Motor neuron (in vitro differentiated cells): ENCODE data around the gene CCL8. TPM values are rescaled to one million over a fixed set of nuclear protein-coding genes. Genes with fewer than 3 reads are reported as not detected.
"Not testable (repeated sequence)": the region's sequence is repeated elsewhere in the genome, so short reads cannot be mapped to it uniquely, and the experiment has no call there.

ENCODE experiments used
- ATAC-seq, 8 experiments: fragments of 200-7000 bp; cut with Tn5 transposase; replicated peaks in 6 of 8; 2 replicates each; pipeline ENCODE4 v1.8.0; 2021; ENCODE audit warnings: mild to moderate bottlenecking in 8 of 8, moderate library complexity in 8 of 8
- H3K27ac ChIP-seq, 2 donors: fragments of 250-450 bp; sonication (Bioruptor Pico); 2 replicates each; pipeline ENCODE4 v1.9.0; 2021; ENCODE audit warnings: antibody characterized with exemption in 2 of 2, mild to moderate bottlenecking in 2 of 2, moderate library complexity in 1 of 2
- H3K4me1 ChIP-seq, 2 donors: fragments of 250-450 bp; sonication (Bioruptor Pico); replicated peaks in 1 of 2; 2 replicates each; pipeline ENCODE4 v1.6.1; 2021; ENCODE audit warnings: antibody characterized with exemption in 2 of 2, mild to moderate bottlenecking in 2 of 2, moderate library complexity in 1 of 2
- H3K4me3 ChIP-seq, 5 donors: fragments of 250-450 bp; sonication (Bioruptor Pico); 2 replicates each; pipeline ENCODE4 v1.9.0; 2021; ENCODE audit warnings: antibody characterized with exemption in 5 of 5, mild to moderate bottlenecking in 5 of 5, moderate library complexity in 4 of 5
- WGBS, 10 experiments: fragments of 450-650 bp; shearing (Covaris generic); methylation state at CpG; one replicate each; pipeline ENCODE4 v1.0.0; 2022; 5-methylcytosine and 5-hydroxymethylcytosine counted together
- in situ Hi-C, 9 experiments: fragments of 400-800 bp; cut with MboI; loops; one replicate each; pipeline ENCODE4 v1.15.0; 2021; ENCODE audit warnings: low sequenced_read_pairs in 9 of 9, low pct_unique_long_range_greater_than_20kb in 2 of 9; ENCODE audit not compliant: unreplicated experiment in 9 of 9
- total RNA-seq, 8 experiments: library from RNA; unstranded; fragments of 300-600 nt; gene quantifications; 2 replicates each; pipeline versions ENCODE4 v1.2.3 to v1.2.4, GENCODE V29; 2022

Gene CCL8
- total RNA-seq, 8 experiments from 2014 or later: 0.25 to 0.35 (median 0.31) TPM; not detected in 5

DNA sequence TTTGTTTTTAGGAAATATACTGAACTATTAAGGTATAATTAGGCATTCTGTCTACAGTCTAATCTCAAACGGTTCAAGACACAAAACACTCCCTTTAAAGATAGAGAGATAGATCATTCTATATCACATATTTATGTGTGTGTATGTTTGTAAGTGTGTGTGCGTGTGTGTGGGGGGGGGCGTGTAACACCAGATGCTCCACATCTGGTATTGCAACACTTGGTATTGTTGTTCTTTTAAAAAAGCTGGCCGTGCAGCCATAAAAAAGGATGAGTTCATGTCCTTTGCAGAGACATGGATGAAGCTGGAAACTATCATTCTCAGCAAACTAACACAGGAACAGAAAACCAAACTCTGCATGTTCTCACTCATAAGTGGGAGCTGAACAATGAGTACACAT, 8.3 kb downstream of the CCL8 start:
- H3K4me3 ChIP-seq, H3K4me1 ChIP-seq, H3K27ac ChIP-seq, in situ Hi-C loops: not testable (repeated sequence)
- 0 to 83% (median 60%) methylated on average over 1 to 4 of the region's 4 CpGs; no CpG with 5 or more reads in 2 of the 10 experiments for WGBS, 10 experiments
- peak in 2 of 8 experiments; percentile 41 to 63 for ATAC-seq

DNA sequence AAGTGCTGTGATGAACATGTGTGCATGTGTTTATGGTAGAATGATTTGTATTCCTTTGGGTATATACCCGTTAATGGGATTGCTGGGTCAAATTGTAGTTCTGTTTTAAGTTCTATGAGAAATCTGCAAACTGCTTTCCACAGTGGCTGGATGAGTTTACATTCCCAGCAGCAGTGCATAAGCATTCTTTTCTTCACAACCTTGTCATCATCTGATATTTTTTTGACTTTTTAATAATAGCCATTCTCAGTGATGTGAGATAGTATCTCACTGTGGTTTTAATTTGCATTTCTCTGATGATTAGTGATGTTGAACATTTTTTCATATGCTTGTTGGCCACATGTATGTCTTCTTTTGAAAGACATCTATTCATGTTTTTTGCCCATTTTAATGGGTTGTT, 18.5 kb downstream of the CCL8 start:
- ATAC-seq: peak in 2 of 8 experiments; percentile 67 to 92
- WGBS, 10 experiments: 0 to 89% (median 42%) methylated on average over 1 of the region's 1 CpG; no CpG with 5 or more reads in 6 of the 10 experiments
- H3K4me1 ChIP-seq: no peaks in the 10 kb centered on the region
- in situ Hi-C loops: no loop called here
- H3K4me3 ChIP-seq: no peak overlapping the region
- no peak overlapping the region for H3K27ac ChIP-seq

- H3K4me1 ChIP-seq: no peaks in the 10 kb centered on the region
- in situ Hi-C loops: no loop called here
- 30 to 96% (median 70%) methylated on average over 1 to 3 of the region's 3 CpGs for WGBS, 10 experiments
Measured at GRCh38 chr17:34339138-34339770, 20.0 kb downstream of the CCL8 start.

DNA sequence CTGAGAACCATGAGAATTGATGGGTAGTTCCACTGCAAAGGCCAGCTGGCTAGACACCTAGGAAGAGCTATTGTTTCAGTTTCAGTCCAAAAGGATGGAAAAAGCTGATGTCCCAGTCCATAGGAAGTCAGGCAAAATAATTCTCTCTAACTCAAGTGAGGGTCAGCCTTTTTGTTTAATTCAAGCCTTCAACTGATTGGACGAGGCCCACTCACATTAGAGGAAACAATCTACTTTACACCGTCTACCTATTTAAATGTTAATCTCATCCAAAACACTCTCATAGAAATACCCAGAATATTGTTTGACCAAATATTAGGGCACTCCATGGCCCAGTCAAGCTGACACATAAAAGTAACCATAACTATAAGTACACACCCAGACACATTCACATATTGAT, 22.7 kb downstream of the CCL8 start:
- 35 to 95% (median 68%) methylated on average over 1 to 2 of the region's 2 CpGs; no CpG with 5 or more reads in 2 of the 10 experiments for WGBS, 10 experiments
- Histone ChIP-seq H3K27ac (no peak overlapping the region), H3K4me3 (no peak overlapping the region), H3K4me1 (peaks cover 0 to under 1% of the 10 kb centered on the region in 2 donors)
- in situ Hi-C loops: no loop called here
- no peak for ATAC-seq

More at GRCh38 chr17:34339138-34339770, 20.0 kb downstream of the CCL8 start:
- Histone ChIP-seq H3K27ac (no peak overlapping the region), H3K4me3 (no peak overlapping the region)
- ATAC-seq: peak in 2 of 8 experiments; percentile 67 to 73

- 32 to 80% (median 61%) methylated on average over 1 to 4 of the region's 4 CpGs; no CpG with 5 or more reads in 1 of the 10 experiments for WGBS, 10 experiments
- Histone ChIP-seq H3K4me1 (peaks cover 0 to 6% of the 10 kb centered on the region in 2 donors), H3K4me3 (no peak overlapping the region), H3K27ac (no peak overlapping the region)
- in situ Hi-C loops: no loop called here
- peak in 1 of 8 experiments; percentile 24 for ATAC-seq
Measured at GRCh38 chr17:34347063-34347462, 27.8 kb downstream of the CCL8 start.

DNA sequence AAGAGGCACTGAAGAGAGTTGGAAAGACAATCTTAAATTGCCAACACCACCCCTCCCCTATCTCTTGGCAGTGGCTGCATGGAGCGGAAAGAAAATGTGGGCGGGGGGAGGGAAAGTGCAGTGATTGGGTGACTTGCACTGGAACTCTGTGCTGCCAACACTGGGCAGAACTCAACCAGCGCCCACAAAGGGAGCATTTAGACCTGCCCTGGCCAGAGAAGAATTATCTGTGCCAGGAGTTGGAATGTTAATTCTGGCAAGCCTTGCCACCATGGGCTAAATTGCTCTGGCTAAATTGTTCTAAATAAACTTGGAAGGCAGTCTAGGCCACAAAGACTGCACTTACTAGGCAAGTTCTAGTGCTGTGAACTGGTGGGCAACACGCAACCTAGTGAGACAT, 30.5 kb downstream of the CCL8 start:
- in situ Hi-C loops: loop anchor here in 4 of 9 experiments (25.0 kb wide), 3 partner anchors 137 to 562 kb away; no protein-coding TSS in a partner anchor
- no peak overlapping the region for H3K4me3 ChIP-seq
- ATAC-seq: no peak
- H3K27ac ChIP-seq: no peak overlapping the region
- WGBS, 10 experiments: 36 to 100% (median 67%) methylated on average over 1 to 3 of the region's 4 CpGs; no CpG with 5 or more reads in 5 of the 10 experiments
- H3K4me1 ChIP-seq: peaks cover 0 to 6% of the 10 kb centered on the region in 2 donors

DNA sequence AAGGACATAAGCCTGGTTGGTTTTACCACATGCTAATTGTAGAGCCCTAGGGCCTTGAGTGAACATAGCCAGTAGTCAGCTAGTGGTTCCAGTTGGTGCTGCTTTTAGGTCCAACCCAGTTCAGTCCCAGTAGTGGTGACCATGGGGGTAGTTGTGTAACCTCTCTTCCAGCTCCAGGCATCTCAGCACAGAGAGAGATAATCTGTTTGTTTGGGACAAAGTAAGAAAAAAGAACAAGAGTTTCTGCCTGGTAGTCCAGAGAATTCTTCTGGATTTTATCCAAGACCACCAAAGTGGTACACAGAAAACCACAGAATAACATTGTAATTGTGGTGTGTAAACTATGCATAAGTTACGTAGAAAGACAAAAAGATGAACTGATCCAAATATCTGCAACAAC, 31.9 kb downstream of the CCL8 start:
- ATAC-seq: no peak
- Histone ChIP-seq H3K27ac (no peak overlapping the region), H3K4me1 (peaks cover 0 to 6% of the 10 kb centered on the region in 2 donors), H3K4me3 (no peak overlapping the region)
- 17 to 92% (median 50%) methylated on average over 1 of the region's 1 CpG; no CpG with 5 or more reads in 3 of the 10 experiments for WGBS, 10 experiments
- in situ Hi-C loops: loop anchor here in 4 of 9 experiments (25.0 kb wide), 3 partner anchors 139 to 564 kb away; no protein-coding TSS in a partner anchor

GRCh38 chr17:34352191-34352590, 33.0 kb downstream of the CCL8 start:
- no peak for ATAC-seq
- Histone ChIP-seq H3K4me1 (peaks cover 0 to 3% of the 10 kb centered on the region in 2 donors), H3K27ac (no peak overlapping the region), H3K4me3 (no peak overlapping the region)
- in situ Hi-C loops: loop anchor here in 4 of 9 experiments (25.0 kb wide), 3 partner anchors 140 to 565 kb away; no protein-coding TSS in a partner anchor

- H3K27ac ChIP-seq: no peak overlapping the region
- no peaks in the 10 kb centered on the region for H3K4me1 ChIP-seq
- ATAC-seq: no peak
- no peak overlapping the region for H3K4me3 ChIP-seq
- in situ Hi-C loops: loop anchor here in 4 of 9 experiments (25.0 kb wide), 3 partner anchors 142 to 567 kb away; no protein-coding TSS in a partner anchor
Measured at GRCh38 chr17:34354637-34355036, 35.4 kb downstream of the CCL8 start.

- Histone ChIP-seq H3K4me3 (no peak within 1 kb of the TSS), H3K4me1 (no peaks in the 10 kb centered on the region), H3K27ac (no peak within 1 kb of the TSS)
- WGBS, 10 experiments: 40 to 100% (median 96%) methylated on average over 1 to 5 of the region's 5 CpGs; no CpG with 5 or more reads in 3 of the 10 experiments
- no peak for ATAC-seq
- in situ Hi-C loops: loop anchor here in 4 of 9 experiments (25.0 kb wide), 3 partner anchors 144 to 569 kb away; no protein-coding TSS in a partner anchor
Measured at GRCh38 chr17:34356194-34356593, 37.0 kb downstream of the CCL8 start, which contains the start of gene CCL13. Gene CCL13, plus strand, starts transcription at chr17:34356480. Its CDS starts 47 bp downstream, at chr17:34356527.

DNA sequence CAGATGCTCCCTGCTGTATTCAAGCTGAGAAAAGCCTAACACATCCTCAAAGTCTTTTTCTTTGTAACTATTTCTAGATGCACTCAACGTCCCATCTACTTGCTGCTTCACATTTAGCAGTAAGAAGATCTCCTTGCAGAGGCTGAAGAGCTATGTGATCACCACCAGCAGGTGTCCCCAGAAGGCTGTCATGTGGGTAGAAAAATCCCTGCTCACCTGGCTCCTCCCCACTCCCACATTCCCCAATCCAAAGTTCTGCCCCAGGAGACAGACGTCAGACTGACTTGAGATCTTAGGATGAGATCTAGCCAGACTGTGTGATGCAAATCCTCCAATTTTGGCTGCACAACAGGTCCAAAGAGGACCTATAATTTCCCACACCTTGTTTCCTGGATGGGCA, 38.2 kb downstream of the CCL8 start:
- H3K4me3 ChIP-seq: no peak overlapping the region
- H3K4me1 ChIP-seq: no peaks in the 10 kb centered on the region
- in situ Hi-C loops: loop anchor here in 4 of 9 experiments (25.0 kb wide), 3 partner anchors 145 to 570 kb away; no protein-coding TSS in a partner anchor
- no peak for ATAC-seq
- WGBS, 10 experiments: 40 to 52% methylated on average over 1 to 2 of the region's 2 CpGs; no CpG with 5 or more reads in 8 of the 10 experiments
- no peak overlapping the region for H3K27ac ChIP-seq

DNA sequence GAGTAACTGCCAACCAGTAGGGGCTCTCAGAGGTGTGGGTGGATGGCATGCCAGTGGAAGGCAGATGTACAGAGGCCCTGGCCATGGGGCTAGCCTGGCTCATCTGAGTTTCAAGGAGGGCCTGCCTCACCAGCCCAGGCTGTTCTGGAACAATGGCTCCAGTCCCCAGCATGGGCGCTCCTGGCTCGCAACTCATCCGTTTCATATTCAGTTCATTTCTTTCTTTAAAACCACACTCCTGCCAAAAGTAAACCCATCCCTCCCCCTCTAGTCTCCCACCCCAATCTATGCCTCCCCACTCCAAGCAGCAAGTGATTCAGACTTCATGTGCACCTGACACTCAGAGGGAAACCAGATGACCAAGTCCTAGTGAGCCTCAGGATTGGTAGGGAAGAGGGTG, 39.4 kb downstream of the CCL8 start:
- Histone ChIP-seq H3K27ac (no peak overlapping the region), H3K4me3 (no peak overlapping the region), H3K4me1 (no peaks in the 10 kb centered on the region)
- WGBS, 10 experiments: 94% methylated on average over 3 of the region's 3 CpGs; no CpG with 5 or more reads in 9 of the 10 experiments
- in situ Hi-C loops: loop anchor here in 4 of 9 experiments (25.0 kb wide), 3 partner anchors 146 to 571 kb away; no protein-coding TSS in a partner anchor
- no peak for ATAC-seq

DNA sequence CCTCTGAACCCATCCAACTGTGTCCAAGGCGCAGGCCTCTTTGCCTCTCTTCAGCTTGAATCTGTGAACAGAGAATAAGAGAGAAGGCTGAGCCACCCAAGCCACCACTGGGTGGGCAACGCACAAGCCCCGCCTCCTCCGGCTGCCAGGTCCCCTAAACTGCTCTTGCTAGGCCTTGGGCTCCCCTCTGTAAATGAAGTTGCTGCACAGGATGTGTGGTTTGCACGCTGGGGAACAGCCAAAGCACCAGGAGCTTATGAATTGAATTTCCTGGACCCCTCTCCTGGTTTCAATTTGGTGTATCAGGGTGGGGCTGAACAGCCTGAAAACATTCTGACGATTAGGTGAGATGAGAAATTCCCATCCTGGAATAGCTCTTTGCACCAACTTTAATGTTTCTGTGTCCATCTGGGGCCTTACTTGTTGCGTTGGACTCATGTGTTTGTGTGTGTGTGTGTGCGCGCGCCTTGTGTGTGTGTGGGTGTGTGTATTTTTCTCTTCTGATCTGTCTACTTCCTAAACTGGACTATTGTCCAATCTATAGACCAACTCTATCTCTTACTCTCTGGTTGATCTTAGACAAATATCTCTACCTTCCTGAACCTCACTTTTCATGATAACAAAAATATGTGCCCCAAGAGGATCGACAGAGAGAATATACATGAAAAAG, 41.5 kb downstream of the CCL8 start:
- no peak overlapping the region for H3K27ac ChIP-seq
- 40 to 83% (median 63%) methylated on average over 1 to 7 of the region's 11 CpGs; no CpG with 5 or more reads in 1 of the 10 experiments for WGBS, 10 experiments
- no peak for ATAC-seq
- H3K4me3 ChIP-seq: no peak overlapping the region
- H3K4me1 ChIP-seq: no peaks in the 10 kb centered on the region
- in situ Hi-C loops: loop anchor here in 7 of 9 experiments (5.0 to 25.0 kb wide), 5 partner anchors 148 to 573 kb away; no protein-coding TSS in a partner anchor
